Bone marrow (tissue), 2 donors: ENCODE measurements around the gene STK24.

Source experiments
- DNase-seq, 2 donors: peaks; one replicate each; lab custom pipeline; 2025; lab: John Stamatoyannopoulos, UW

The STK24 gene

DNA sequence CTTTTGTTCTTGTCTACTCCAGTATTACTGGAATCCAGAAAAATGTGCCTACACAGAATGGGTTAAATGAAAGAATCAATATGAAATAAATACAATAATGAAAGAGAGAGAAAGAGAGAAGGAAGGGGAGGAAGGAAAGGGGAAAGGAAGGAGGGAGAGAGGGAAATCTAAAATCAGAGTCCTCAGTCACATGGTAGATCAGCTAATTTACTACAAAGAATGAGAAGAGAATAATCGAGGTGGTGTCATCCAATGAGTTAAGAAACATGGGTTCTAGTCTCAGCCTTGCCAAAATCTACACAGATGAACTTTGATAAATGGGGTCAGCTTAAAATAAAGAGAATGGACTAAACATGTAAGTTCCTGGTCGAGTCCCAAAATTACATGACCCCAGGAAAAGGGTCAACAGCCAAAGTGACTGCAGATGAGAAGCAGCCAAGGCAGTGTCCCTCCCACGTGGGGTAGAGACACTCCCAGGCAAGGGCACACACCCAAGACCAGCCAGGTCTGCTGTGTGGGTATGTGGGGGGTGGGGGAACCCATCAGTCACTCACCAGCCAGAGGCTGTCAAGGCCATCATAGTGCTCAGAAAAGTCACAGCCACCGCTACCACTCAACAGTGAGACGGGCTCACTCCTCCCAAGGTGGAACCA lies 103.6 kb downstream of the STK24 start:
- DNase-seq: no peak

GRCh38 chr13:98471934-98472333 lies 105.0 kb downstream of the STK24 start:
- DNase-seq: no peak

DNA sequence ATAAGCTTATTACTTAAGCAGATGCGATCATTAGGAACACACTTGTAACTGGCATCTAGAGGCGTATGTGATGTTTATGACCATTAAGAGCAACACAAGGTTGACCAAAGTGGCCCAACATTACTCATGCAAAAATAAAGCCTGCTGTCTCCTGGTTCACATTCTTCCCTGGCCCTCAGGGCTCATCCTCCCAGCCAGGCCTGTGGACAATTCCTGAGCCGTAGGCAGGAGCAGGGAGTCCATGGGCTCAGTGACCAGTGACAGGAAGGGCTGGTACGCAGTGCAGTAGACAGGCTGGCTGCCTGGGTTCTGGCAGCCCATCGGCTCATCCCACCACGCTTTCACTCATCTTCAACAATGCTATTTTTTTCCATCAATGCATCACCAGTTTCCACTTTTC lies 106.0 kb downstream of the STK24 start:
- DNase-seq: no peak

GRCh38 chr13:98468929-98469328 lies 108.0 kb downstream of the STK24 start:
- DNase-seq: no peak

DNA sequence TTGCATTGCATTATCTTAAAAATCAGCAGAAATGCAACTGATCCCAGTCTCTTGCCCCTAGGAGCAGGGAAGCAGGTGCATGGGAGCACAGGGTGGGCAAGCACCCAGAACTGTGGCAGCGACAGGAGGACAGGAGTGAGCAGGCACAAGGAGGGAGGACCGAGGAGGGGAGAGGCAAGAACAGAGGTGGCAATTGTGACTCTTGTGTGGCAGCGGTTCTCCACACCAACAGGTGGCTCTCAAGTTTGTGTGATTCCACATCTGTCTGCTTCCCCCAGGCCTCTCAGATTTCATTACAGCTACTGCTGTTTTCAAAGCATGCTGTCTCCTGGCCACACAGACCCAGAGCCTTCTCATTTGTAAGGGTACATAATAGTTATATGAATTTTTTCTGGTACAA lies 108.5 kb downstream of the STK24 start:
- DNase-seq: no peak

DNA sequence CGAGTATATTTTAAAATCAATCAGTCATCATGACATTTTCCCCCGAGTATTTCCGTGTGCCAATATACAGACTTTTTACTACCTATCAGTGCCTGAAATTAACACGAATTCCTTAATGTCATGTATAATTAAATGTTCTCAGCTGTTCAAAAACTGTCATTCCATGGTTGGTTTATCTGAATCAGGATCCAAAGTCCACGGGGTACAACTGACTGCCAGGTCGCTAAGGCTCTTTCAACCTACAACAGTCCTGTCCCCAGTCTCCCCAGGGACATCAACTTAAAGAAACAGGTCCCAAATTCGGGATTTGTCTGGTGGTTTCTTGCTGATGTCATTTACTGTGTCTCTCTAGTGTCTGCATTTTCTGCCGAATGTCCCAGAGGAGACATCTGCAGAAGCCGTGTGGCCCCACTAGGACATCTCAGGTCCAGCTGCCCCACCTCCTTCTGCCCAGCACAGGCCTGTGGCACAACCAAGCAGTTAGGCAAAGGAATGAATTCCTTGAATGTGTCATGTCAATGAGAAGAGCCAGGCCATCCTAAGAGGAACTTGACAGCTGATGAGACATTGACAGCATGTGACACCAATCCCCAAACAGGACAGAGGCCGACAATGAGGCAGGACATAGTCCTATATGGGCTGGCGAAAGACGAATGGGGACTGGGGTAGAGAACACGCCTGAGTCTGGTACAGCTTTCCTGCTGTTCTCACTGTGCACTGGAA lies 109.5 kb downstream of the STK24 start:
- no peak for DNase-seq

DNA sequence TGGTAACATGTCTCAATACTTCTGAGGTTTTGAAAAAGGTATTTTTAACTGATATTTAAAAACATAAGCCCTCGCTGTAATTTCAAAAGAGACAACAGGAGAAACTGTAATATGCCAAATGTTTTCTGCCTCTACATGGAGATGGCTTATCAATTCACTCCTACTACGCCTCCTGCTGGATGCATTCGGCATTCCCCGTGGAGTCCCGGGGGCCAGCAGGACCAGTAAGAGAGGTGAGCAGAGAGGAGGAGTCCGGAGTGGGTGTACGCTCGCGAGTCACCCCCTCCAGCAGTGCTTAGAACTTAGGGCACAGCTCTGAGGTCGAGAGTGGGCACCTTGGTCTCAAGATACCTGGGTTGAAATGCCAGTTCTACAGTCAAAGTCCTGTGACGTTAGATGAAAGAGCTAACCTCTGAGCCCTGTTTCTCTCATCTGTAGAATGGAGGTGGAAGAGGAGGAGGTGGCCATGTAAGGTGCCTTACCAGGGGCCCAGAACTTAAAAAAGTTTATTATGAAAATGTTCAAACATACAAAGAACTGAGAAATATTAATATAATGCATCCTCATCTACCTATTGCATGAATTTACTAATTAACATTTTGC lies 110.2 kb downstream of the STK24 start:
- no peak for DNase-seq

GRCh38 chr13:98462946-98463345 lies 114.0 kb downstream of the STK24 start:
- no peak for DNase-seq

- no peak for DNase-seq
Measured at GRCh38 chr13:98462241-98462882, 114.5 kb downstream of the STK24 start.

- DNase-seq: no peak
Measured at GRCh38 chr13:98461486-98462240, 115.2 kb downstream of the STK24 start.

GRCh38 chr13:98460516-98460915 lies 116.4 kb downstream of the STK24 start:
- no peak for DNase-seq

DNA sequence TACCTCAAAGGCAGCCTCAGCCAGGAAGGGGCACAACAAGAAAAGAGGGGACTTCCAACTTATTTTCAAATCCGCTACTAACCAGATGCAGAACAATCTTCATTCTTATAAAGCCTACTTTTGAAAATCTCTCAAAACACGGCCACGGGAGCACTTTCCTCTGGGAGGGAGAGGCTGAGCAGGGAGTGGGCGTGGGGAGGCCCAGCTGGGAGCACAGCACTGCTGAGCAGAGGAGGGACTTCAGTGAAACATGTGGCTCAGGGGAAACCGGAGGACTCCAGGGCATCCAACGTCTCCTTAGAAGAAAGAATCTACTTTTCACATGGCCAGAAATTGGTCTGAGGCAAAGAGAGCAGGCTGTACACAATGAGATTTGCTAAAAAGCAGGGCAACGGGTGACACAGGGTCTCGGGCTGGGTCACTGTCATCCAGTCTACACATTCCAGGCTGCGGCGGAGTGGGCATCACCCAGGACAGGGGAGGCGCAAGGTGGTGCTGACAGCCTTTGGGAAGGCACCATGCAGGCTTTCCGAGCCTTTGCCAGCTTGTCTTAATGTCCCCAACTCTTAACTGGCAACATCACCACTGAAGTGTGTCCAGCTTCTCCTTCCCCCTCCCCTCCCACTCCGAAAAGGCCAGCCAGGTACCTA lies 117.1 kb downstream of the STK24 start:
- no peak for DNase-seq

DNA sequence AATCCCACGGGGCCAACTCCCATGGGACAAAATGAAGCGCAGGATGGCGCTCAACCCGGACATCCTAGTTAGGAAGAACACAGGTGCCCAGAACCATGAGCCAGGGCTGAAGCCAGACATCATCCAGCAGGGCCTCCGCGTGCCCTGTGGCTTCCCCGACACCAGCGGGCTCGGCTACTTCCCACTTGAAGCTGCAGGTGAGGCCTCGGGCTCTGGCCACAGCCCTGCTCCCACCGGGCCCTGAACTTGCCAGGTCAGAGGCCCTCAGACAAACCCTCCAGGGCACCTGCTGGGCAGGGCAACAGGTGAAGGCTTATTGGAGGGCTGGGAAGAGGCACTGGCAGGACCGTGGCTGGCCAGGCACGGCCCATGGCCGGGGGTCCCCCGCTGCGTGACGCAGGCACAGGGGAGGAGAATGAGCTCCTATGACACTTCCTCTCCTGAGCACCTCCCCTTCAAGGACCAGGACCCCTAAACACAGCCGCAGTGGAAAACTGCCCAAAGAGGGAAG lies 117.7 kb downstream of the STK24 start:
- no peak for DNase-seq

DNA sequence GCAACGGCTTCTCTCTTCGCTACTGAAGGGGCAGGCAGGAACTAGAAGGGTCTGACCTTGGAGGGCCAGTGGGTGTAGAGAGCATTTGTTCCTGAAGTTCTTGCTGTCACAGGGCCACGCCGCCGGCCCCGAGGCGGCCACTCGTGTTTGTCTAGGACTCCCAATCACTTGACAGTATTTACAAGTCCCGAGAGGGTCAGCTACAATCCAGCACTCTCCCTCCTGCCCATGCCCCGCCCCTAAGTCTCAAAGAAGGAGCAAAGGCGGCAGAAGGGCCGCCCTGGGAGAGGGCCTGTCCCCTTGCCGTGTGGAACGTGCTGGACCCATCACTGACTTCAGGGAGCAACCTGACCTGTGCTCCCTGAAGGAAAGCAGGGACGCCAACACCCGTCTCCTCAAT lies 118.5 kb downstream of the STK24 start:
- DNase-seq: no peak

DNA sequence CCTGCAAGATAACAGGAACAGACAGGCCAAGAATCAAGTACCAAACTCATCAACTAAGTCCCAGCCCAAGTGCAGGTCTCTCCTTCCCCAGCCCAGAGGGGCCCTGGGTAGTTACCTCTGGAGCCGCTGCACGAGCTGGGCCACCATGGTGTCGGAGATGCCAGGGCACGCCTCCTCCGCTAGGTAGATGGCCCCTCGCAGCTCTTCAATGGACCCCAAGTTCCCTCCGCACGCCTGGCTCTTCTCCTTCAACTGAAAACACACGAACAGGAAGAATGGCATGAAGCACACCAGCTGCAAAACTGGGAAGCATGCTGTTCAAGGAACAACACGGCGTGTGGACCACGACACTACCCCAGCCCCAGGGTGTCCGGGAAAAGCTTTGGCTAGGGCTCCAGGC lies 119.9 kb downstream of the STK24 start:
- no peak for DNase-seq

GRCh38 chr13:98456413-98456845 lies 120.5 kb downstream of the STK24 start:
- no peak for DNase-seq

- DNase-seq: no peak
Measured at GRCh38 chr13:98454389-98454881, 122.5 kb downstream of the STK24 start.

DNA sequence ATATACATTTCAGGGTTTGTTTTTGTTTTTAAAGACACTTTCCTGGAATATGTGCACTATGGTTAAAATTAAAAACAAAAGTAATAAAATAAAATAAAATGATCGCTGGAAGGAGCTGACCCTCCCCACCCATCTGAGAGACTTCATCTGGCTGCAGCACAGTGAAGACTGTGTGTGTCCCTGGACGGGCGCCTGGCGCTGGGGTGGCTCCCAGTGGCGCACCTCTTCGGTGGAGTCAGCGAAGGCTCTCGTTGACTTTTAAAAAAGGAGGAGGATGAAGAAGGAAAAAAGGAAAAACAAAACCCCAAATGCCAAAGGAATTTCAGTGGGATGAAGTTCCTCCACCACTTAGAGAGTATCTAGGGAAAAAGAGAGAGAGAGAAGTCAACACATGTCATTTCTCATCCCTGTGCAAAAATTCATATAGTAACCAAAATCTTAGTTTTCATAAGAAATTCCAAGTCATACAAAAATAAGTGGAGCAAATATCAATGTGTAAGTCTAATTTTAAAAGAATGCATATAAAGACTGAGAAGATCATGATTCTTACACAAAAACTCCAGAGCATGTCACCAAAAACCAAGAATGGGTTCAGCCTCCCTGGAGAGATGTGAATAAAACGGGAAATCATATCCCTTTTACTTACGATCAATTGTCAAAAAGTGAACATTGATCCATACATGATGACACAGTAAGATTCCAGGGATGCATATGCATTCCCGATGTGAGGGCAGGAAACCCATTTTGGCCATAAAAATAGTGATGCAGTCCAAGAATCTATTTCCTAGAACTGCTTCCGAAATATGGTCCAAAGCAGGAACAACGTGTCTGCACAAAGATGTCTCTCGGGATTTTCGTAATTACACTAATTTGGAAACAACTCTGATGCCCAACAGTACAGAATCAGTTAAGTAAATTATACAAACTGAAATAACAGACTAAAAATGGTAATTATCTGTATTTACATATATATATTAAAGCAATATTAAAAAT lies 123.8 kb downstream of the STK24 start:
- DNase-seq: no peak

GRCh38 chr13:98451676-98452470 lies 125.0 kb downstream of the STK24 start:
- no peak for DNase-seq
